Omental fat pad (tissue), 4 donors: Measurements from ENCODE around the gene CLIC5. TPM values are rescaled to one million over a fixed set of nuclear protein-coding genes. Genes with fewer than 3 reads are reported as not detected.

Source experiments
- ATAC-seq: fragments of 150-250 bp; one replicate; pipeline ENCODE4 v1.9.1; 2016; ENCODE audit warnings: mild to moderate bottlenecking, moderate library complexity; ENCODE audit not compliant: low FRiP score
- DNase-seq: peaks from one replicate; pipeline ENCODE4 v3.0.0-alpha.2; 2019; ENCODE audit warnings: low spot score
- CTCF ChIP-seq, 3 donors: fragments of 450-650 bp; IDR thresholded peaks; one replicate each; pipeline ENCODE4 v1.5.1; 2016 to 2017; ENCODE audit warnings: antibody characterized with exemption in 3 of 3, mild to moderate bottlenecking in 3 of 3, moderate library complexity in 2 of 3
- total RNA-seq, 4 donors: library from RNA; depleted of rRNA; stranded (reverse); fragments of >200 nt; gene quantifications; one replicate each; pipeline ENCODE4 v1.1.0, GENCODE V29; 2016

The CLIC5 gene
- total RNA-seq, 4 donors from 2014 or later, result 9.4 to 56.0 (median 21.5) TPM

GRCh38 chr6:45951321-45952167 is 64.1 kb downstream of the CLIC5 start:
- ATAC-seq (peak; percentile 64), DNase-seq (no peak)
- no peak for TF ChIP-seq CTCF (IDR thresholded peaks at IDR 0.05)

- no peak for ATAC-seq
- TF ChIP-seq CTCF (IDR thresholded peaks at IDR 0.05), result no peak
Measured at GRCh38 chr6:45949256-45949655, 66.4 kb downstream of the CLIC5 start.

GRCh38 chr6:45947807-45948206 is 67.9 kb downstream of the CLIC5 start:
- DNase-seq (no peak), ATAC-seq (no peak)
- TF ChIP-seq CTCF (IDR thresholded peaks at IDR 0.05), result no peak

More at GRCh38 chr6:45949256-45949655, 66.4 kb downstream of the CLIC5 start:
- DNase-seq, result no peak

- DNase-seq, result no peak
- TF ChIP-seq CTCF (IDR thresholded peaks at IDR 0.05), result no peak
- peak; percentile 38 for ATAC-seq
Measured at GRCh38 chr6:45946887-45947286, 68.8 kb downstream of the CLIC5 start.

- DNase-seq (no peak), ATAC-seq (no peak)
- TF ChIP-seq CTCF (IDR thresholded peaks at IDR 0.05), result no peak
Measured at GRCh38 chr6:45946352-45946751, 69.3 kb downstream of the CLIC5 start.

- no peak for DNase-seq
- no peak for ATAC-seq
- no peak for TF ChIP-seq CTCF (IDR thresholded peaks at IDR 0.05)
Measured at GRCh38 chr6:45942953-45943352, 72.7 kb downstream of the CLIC5 start.

GRCh38 chr6:45933855-45934254 is 81.8 kb downstream of the CLIC5 start:
- no peak for TF ChIP-seq CTCF (IDR thresholded peaks at IDR 0.05)
- no peak for ATAC-seq
- no peak for DNase-seq
